ENCODE results near the gene ANAPC13. TPM values are rescaled to one million over a fixed set of nuclear protein-coding genes. Genes with fewer than 3 reads are reported as not detected.

ANAPC13 gene
- total RNA-seq, 2 donors from 2014 or later = 21.3 to 36.3 TPM

- ATAC-seq (no peak), DNase-seq (no peak)
- no peaks in the 10 kb centered on the region for H3K36me3 ChIP-seq (replicated peaks in 1 of 2; ENCODE audit: insufficient read depth in 1 of 2, low read depth in 2 of 2)
These were observed 41.3 kb upstream of the ANAPC13 start for GRCh38 chr3:134527037-134527436.

GRCh38 chr3:134526319-134526718, 40.5 kb upstream of the ANAPC13 start:
- intact Hi-C loops (cut with DNase I) = no loop called here
- H3K27me3 ChIP-seq = no peaks in the 10 kb centered on the region

More at GRCh38 chr3:134527037-134527436, 41.3 kb upstream of the ANAPC13 start:
- H3K27me3 ChIP-seq = no peaks in the 10 kb centered on the region
- no peak overlapping the region for H3K27ac ChIP-seq
- TF ChIP-seq POLR2A (IDR thresholded peaks at IDR 0.05) = no peak
- TF ChIP-seq CTCF (IDR thresholded peaks at IDR 0.05) = no peak
- no peak overlapping the region for H3K4me3 ChIP-seq
- intact Hi-C loops (cut with DNase I) = no loop called here
- H3K4me1 ChIP-seq = no peaks in the 10 kb centered on the region
- 90 to 100% methylated on average over 2 of the region's 4 CpGs for WGBS, 2 donors
- peaks cover 0 to 5% (median 0%) of the 10 kb centered on the region in 3 donors for H3K9me3 ChIP-seq

GRCh38 chr3:134525293-134525692, 39.5 kb upstream of the ANAPC13 start:
- no peak overlapping the region for H3K27ac ChIP-seq
- ATAC-seq (no peak), DNase-seq (no peak)
- no peaks in the 10 kb centered on the region for H3K4me1 ChIP-seq
- no peak overlapping the region for H3K4me3 ChIP-seq
- no peaks in the 10 kb centered on the region for H3K36me3 ChIP-seq (replicated peaks in 1 of 2; ENCODE audit: insufficient read depth in 1 of 2, low read depth in 2 of 2)
- intact Hi-C loops (cut with DNase I) = no loop called here
- TF ChIP-seq CTCF (IDR thresholded peaks at IDR 0.05) (no peak), POLR2A (IDR thresholded peaks at IDR 0.05) (no peak)
- no peaks in the 10 kb centered on the region for H3K27me3 ChIP-seq
- peaks cover 0 to 5% (median 0%) of the 10 kb centered on the region in 3 donors for H3K9me3 ChIP-seq

More at GRCh38 chr3:134526319-134526718, 40.5 kb upstream of the ANAPC13 start:
- H3K9me3 ChIP-seq = peaks cover 0 to 5% (median 0%) of the 10 kb centered on the region in 3 donors
- no peak for TF ChIP-seq POLR2A (IDR thresholded peaks at IDR 0.05)
- no peak for TF ChIP-seq CTCF (IDR thresholded peaks at IDR 0.05)
- DNase-seq (no peak), ATAC-seq (no peak)
- WGBS, 2 donors = 86 to 97% methylated on average over 1 of the region's 1 CpG
- H3K4me3 ChIP-seq = no peak overlapping the region
- H3K36me3 ChIP-seq (replicated peaks in 1 of 2; ENCODE audit: insufficient read depth in 1 of 2, low read depth in 2 of 2) = no peaks in the 10 kb centered on the region
- H3K27ac ChIP-seq = no peak overlapping the region
- no peaks in the 10 kb centered on the region for H3K4me1 ChIP-seq

- Histone ChIP-seq H3K36me3 (replicated peaks in 1 of 2; ENCODE audit: insufficient read depth in 1 of 2, low read depth in 2 of 2) (no peaks in the 10 kb centered on the region), H3K4me1 (no peaks in the 10 kb centered on the region), H3K27ac (no peak overlapping the region), H3K9me3 (peaks cover 0 to 5% (median 0%) of the 10 kb centered on the region in 3 donors), H3K4me3 (no peak overlapping the region), H3K27me3 (no peaks in the 10 kb centered on the region)
- DNase-seq = no peak
- 96 to 99% methylated on average over 6 of the region's 6 CpGs for WGBS, 2 donors
- intact Hi-C loops (cut with DNase I) = no loop called here
- TF ChIP-seq CTCF (IDR thresholded peaks at IDR 0.05) (no peak), POLR2A (IDR thresholded peaks at IDR 0.05) (no peak)
- no peak for ATAC-seq
These were observed 36.8 kb upstream of the ANAPC13 start for GRCh38 chr3:134522541-134522940.

- DNase-seq (no peak), ATAC-seq (no peak)
- H3K4me3 ChIP-seq = no peak overlapping the region
- H3K36me3 ChIP-seq (replicated peaks in 1 of 2; ENCODE audit: insufficient read depth in 1 of 2, low read depth in 2 of 2) = no peaks in the 10 kb centered on the region
- H3K27me3 ChIP-seq = no peaks in the 10 kb centered on the region
- H3K27ac ChIP-seq = no peak overlapping the region
- H3K9me3 ChIP-seq = no peaks in the 10 kb centered on the region
- TF ChIP-seq POLR2A (IDR thresholded peaks at IDR 0.05) = no peak
- intact Hi-C loops (cut with DNase I) = no loop called here
- no peaks in the 10 kb centered on the region for H3K4me1 ChIP-seq
These were observed 32.0 kb upstream of the ANAPC13 start for GRCh38 chr3:134517791-134518190.

Data from body of pancreas (tissue), 4 donors.